ENCODE data around the gene CTNND2.

CTNND2 gene

GRCh38 chr5:11904265-11904906 lies at the start of gene CTNND2:
Gene CTNND2 (minus strand): TSS chr5:11904446. CDS start chr5:11903853, 593 bp downstream.
- no peak for DNase-seq

- no peak for DNase-seq
These were observed 42.1 kb upstream of the CTNND2 start for GRCh38 chr5:11946317-11946716.

- no peak for DNase-seq
These were observed 37.3 kb upstream of the CTNND2 start for GRCh38 chr5:11941566-11941965.

GRCh38 chr5:11931638-11932037 lies 27.4 kb upstream of the CTNND2 start:
- no peak for DNase-seq

- no peak for DNase-seq
These were observed 24.7 kb upstream of the CTNND2 start for GRCh38 chr5:11928909-11929308.

GRCh38 chr5:11925701-11926100 lies 21.5 kb upstream of the CTNND2 start:
- no peak for DNase-seq

- no peak for DNase-seq
These were observed 18.1 kb upstream of the CTNND2 start for GRCh38 chr5:11922394-11922793.

- no peak for DNase-seq
These were observed 14.3 kb upstream of the CTNND2 start for GRCh38 chr5:11918463-11919045.

GRCh38 chr5:11909471-11909870 lies 5.2 kb upstream of the CTNND2 start:
- no peak for DNase-seq

- DNase-seq, result no peak
These were observed 2.3 kb upstream of the CTNND2 start for GRCh38 chr5:11906497-11906896.

GRCh38 chr5:11905206-11905605 lies 960 bp upstream of the CTNND2 start:
- no peak for DNase-seq

- DNase-seq, result no peak
These were observed 507 bp downstream of the CTNND2 start for GRCh38 chr5:11903614-11904264.

GRCh38 chr5:11903121-11903613 lies 1.1 kb downstream of the CTNND2 start:
- DNase-seq, result no peak

GRCh38 chr5:11902201-11902619 lies 2.0 kb downstream of the CTNND2 start:
- no peak for DNase-seq

- DNase-seq, result no peak
These were observed 5.5 kb downstream of the CTNND2 start for GRCh38 chr5:11898787-11899186.

GRCh38 chr5:11897781-11898180 lies 6.5 kb downstream of the CTNND2 start:
- no peak for DNase-seq

GRCh38 chr5:11894992-11895391 lies 9.3 kb downstream of the CTNND2 start:
- no peak for DNase-seq

GRCh38 chr5:11892832-11893231 lies 11.4 kb downstream of the CTNND2 start:
- DNase-seq, result no peak

GRCh38 chr5:11890777-11891176 lies 13.5 kb downstream of the CTNND2 start:
- no peak for DNase-seq

GRCh38 chr5:11888221-11888620 lies 16.0 kb downstream of the CTNND2 start:
- no peak for DNase-seq

GRCh38 chr5:11878814-11879213 lies 25.4 kb downstream of the CTNND2 start:
- no peak for DNase-seq

GRCh38 chr5:11873587-11873986 lies 30.7 kb downstream of the CTNND2 start:
- no peak for DNase-seq

GRCh38 chr5:11869203-11869602 lies 35.0 kb downstream of the CTNND2 start:
- DNase-seq, result no peak

- DNase-seq, result no peak
These were observed 40.3 kb downstream of the CTNND2 start for GRCh38 chr5:11863911-11864310.

Data from activated CD4-positive, CD25-positive, alpha-beta regulatory T cell (primary cell).